Measurements from ENCODE around the gene ZHX3. TPM values are rescaled to one million over a fixed set of nuclear protein-coding genes. Genes with fewer than 3 reads are reported as not detected.

ZHX3 gene
- total and polyA plus RNA-seq, 2 of the 4 experiments (the other 2 are of a cell fraction), result 25.0 to 28.0 TPM

DNA sequence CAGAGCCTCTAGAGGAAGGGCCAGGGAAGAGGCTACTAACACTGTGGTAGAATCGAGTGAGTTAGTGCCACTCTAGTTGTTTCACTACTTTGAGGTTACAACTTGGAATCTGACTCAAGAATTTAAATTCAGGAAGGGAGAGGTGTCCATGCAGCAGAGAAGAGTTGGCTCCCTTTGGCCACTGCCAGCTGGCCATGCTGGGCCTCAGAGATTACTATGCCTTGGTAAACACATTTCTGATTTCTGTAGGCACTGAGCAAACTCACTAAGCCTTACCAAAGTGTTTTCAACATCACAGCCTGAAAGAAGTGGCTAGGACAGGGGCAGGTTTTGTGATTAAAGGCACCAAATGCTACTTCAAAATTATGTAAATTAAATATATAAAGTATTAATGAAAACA lies 61.9 kb downstream of the ZHX3 start:
- Histone ChIP-seq H2AFZ (replicated peaks; ENCODE audit: low read length, poor library complexity) (no peak overlapping the region), H3K14ac (replicated peaks; ENCODE audit: low read depth, low read length) (no peak overlapping the region), H4K20me1 (ENCODE audit: insufficient read depth, low read length) (no peaks in the 10 kb centered on the region; the same call in 1 of the 2 replicates), H4K8ac (ENCODE audit: low read depth in 2 of 2, low read length in 2 of 2) (no peak overlapping the region), H3K9me3 (ENCODE audit: control insufficient read depth, insufficient read depth, low read length) (no peaks in the 10 kb centered on the region), H3K23ac (ENCODE audit: low read depth, low read length) (no peak overlapping the region), H3K4me2 (ENCODE audit: low read depth, low read length) (no peak overlapping the region), H3K56ac (ENCODE audit: extremely low read depth, insufficient read depth, low read length) (no peak overlapping the region), H3K4me1 (ENCODE audit: control insufficient read depth, insufficient read depth, low read length) (no peaks in the 10 kb centered on the region), H3K4me3 (ENCODE audit: insufficient read depth, low read depth, low read length) (no peak overlapping the region), H2BK120ac (ENCODE audit: low read depth, low read length) (no peak overlapping the region), H4K91ac (ENCODE audit: insufficient read depth, low read depth, low read length) (no peak overlapping the region), H3K18ac (ENCODE audit: low read depth, low read length) (no peak overlapping the region), H2BK5ac (ENCODE audit: low read depth, low read length, poor library complexity, severe bottlenecking) (no peak overlapping the region), H2AK5ac (ENCODE audit: low read depth, low read length) (no peak overlapping the region), H3K9ac (ENCODE audit: low read depth, low read length) (no peak overlapping the region), H2AK9ac (replicated peaks; ENCODE audit: low read depth, low read length, poor library complexity) (no peak overlapping the region), H3K27me3 (ENCODE audit: control insufficient read depth, insufficient read depth, low read length) (no peaks in the 10 kb centered on the region), H2BK20ac (ENCODE audit: low read depth, low read length) (no peak overlapping the region), H3K27ac (ENCODE audit: insufficient read depth, low read length) (no peak overlapping the region), H3K36me3 (ENCODE audit: control insufficient read depth, insufficient read depth, low read length) (no peaks in the 10 kb centered on the region), H3K4ac (ENCODE audit: low read depth, low read length) (no peak overlapping the region), H2BK15ac (ENCODE audit: low read depth, low read length) (no peak overlapping the region), H3K79me1 (ENCODE audit: low read depth in 1 of 2, low read length in 2 of 2) (peaks cover 33 to 46% of the 10 kb centered on the region in 2 experiments), H4K5ac (ENCODE audit: low read depth, low read length) (no peak overlapping the region), H3K9me1 (ENCODE audit: insufficient read depth, low read length) (peaks cover 5% of the 10 kb centered on the region; the same call in 1 of the 2 replicates)
- intact Hi-C loops (cut with micrococcal nuclease), result no loop called here
- no CpG with 5 or more reads among the region's 1 CpG for WGBS, 2 experiments (ENCODE audit: extremely low coverage in 2 of 2, insufficient read length in 1 of 2)
- in situ Hi-C loops (cut with MboI; ENCODE audit: low sequenced_read_pairs), result no loop called here
- dilution Hi-C loops (cut with HindIII; ENCODE audit: low sequenced_read_pairs, unreplicated experiment), result no loop called here
- ATAC-seq (ENCODE audit: low read depth) (no peak), DNase-seq (no peak)
- POLR2A ChIA-PET (ENCODE audit: unreplicated experiment), result no interaction called here
- TF ChIP-seq RFX5 (IDR thresholded peaks at IDR 0.05; ENCODE audit: low read depth, low read length) (no peak), MXI1 (IDR thresholded peaks at IDR 0.05; ENCODE audit: borderline replicate concordance, low read depth, low read length) (no peak), SMC3 (IDR thresholded peaks at IDR 0.05; ENCODE audit: low read depth, low read length) (no peak), CHD1 (IDR thresholded peaks at IDR 0.05; ENCODE audit: low read depth, low read length) (no peak), RCOR1 (IDR thresholded peaks at IDR 0.05; ENCODE audit: insufficient replicate concordance, low read length) (no peak), RAD21 (IDR thresholded peaks at IDR 0.05; ENCODE audit: low read length) (no peak), BHLHE40 (IDR thresholded peaks at IDR 0.05; ENCODE audit: low read depth, low read length) (no peak), MAFK (IDR thresholded peaks at IDR 0.05; ENCODE audit: low read depth, low read length) (no peak), MAZ (IDR thresholded peaks at IDR 0.05; ENCODE audit: borderline replicate concordance, low read depth, low read length) (no peak), FOS (IDR thresholded peaks at IDR 0.05; ENCODE audit: low read depth, low read length) (no peak), CEBPB (IDR thresholded peaks at IDR 0.05; ENCODE audit: low read depth, low read length) (no peak), NFE2L2 (IDR thresholded peaks at IDR 0.05; ENCODE audit: low read depth, low read length) (no peak), POLR2A (IDR thresholded peaks at IDR 0.05; ENCODE audit: low read depth, low read length) (no peak)
- TF ChIP-seq, protein P1, sequence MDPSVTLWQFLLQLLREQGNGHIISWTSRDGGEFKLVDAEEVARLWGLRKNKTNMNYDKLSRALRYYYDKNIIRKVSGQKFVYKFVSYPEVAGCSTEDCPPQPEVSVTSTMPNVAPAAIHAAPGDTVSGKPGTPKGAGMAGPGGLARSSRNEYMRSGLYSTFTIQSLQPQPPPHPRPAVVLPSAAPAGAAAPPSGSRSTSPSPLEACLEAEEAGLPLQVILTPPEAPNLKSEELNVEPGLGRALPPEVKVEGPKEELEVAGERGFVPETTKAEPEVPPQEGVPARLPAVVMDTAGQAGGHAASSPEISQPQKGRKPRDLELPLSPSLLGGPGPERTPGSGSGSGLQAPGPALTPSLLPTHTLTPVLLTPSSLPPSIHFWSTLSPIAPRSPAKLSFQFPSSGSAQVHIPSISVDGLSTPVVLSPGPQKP (IDR thresholded peaks at IDR 0.05; ENCODE audit: borderline replicate concordance, low read depth, low read length), result no peak
- TF ChIP-seq, protein P2, sequence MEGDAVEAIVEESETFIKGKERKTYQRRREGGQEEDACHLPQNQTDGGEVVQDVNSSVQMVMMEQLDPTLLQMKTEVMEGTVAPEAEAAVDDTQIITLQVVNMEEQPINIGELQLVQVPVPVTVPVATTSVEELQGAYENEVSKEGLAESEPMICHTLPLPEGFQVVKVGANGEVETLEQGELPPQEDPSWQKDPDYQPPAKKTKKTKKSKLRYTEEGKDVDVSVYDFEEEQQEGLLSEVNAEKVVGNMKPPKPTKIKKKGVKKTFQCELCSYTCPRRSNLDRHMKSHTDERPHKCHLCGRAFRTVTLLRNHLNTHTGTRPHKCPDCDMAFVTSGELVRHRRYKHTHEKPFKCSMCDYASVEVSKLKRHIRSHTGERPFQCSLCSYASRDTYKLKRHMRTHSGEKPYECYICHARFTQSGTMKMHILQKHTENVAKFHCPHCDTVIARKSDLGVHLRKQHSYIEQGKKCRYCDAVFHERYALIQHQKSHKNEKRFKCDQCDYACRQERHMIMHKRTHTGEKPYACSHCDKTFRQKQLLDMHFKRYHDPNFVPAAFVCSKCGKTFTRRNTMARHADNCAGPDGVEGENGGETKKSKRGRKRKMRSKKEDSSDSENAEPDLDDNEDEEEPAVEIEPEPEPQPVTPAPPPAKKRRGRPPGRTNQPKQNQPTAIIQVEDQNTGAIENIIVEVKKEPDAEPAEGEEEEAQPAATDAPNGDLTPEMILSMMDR (conservative IDR thresholded peaks at IDR 0.05; ENCODE audit: low read depth, low read length), result no peak
- TF ChIP-seq, protein P3, sequence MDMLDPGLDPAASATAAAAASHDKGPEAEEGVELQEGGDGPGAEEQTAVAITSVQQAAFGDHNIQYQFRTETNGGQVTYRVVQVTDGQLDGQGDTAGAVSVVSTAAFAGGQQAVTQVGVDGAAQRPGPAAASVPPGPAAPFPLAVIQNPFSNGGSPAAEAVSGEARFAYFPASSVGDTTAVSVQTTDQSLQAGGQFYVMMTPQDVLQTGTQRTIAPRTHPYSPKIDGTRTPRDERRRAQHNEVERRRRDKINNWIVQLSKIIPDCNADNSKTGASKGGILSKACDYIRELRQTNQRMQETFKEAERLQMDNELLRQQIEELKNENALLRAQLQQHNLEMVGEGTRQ (IDR thresholded peaks at IDR 0.05; ENCODE audit: low read depth, low read length), result no peak
- no TSS peak for BruUV-seq (replicated peaks)
- CTCF ChIA-PET, result interaction anchor here (1.6 kb wide), 1 partner anchor 83 kb away, joined by 5 read pairs; no protein-coding TSS in a partner anchor
